Liver (tissue), 10 donors: ENCODE results near the gene SBDS. TPM values are rescaled to one million over a fixed set of nuclear protein-coding genes. Genes with fewer than 3 reads are reported as not detected.
A peak's percentile ranks its signal among the peaks of the same experiment; 100 is the strongest.

Experiments used
- DNase-seq: peaks from one replicate; pipeline ENCODE4 v3.0.0-alpha.2; 2017; ENCODE audit warnings: low spot score
- H3K27ac ChIP-seq, 2 donors: one replicate each; pipeline ENCODE4 v1.7.0; 2013; ENCODE audit warnings: inconsistent platforms in 2 of 2, low read length in 2 of 2, control low read depth in 1 of 2, low read depth in 1 of 2, mild to moderate bottlenecking in 1 of 2
- H3K27me3 ChIP-seq, 4 donors: one replicate each; pipeline versions ENCODE4 v1.6.1 to v1.7.0; 2013; ENCODE audit warnings: low read length in 3 of 4, inconsistent platforms in 1 of 4, mild to moderate bottlenecking in 1 of 4, moderate library complexity in 1 of 4; ENCODE audit not compliant: control insufficient read depth in 4 of 4, insufficient read depth in 4 of 4
- H3K36me3 ChIP-seq, 4 donors: one replicate each; pipeline versions ENCODE4 v1.6.1 to v1.7.0; 2013; ENCODE audit warnings: low read length in 3 of 4, mild to moderate bottlenecking in 3 of 4, low read depth in 1 of 4, moderate library complexity in 1 of 4; ENCODE audit not compliant: control insufficient read depth in 4 of 4, insufficient read depth in 3 of 4
- H3K4me1 ChIP-seq, 4 donors: one replicate each; pipeline versions ENCODE4 v1.6.1 to v1.7.0; 2013; ENCODE audit warnings: low read length in 3 of 4, mild to moderate bottlenecking in 3 of 4, moderate library complexity in 1 of 4; ENCODE audit not compliant: control insufficient read depth in 4 of 4, insufficient read depth in 4 of 4
- H3K4me3 ChIP-seq, 3 donors: one replicate each; pipeline versions ENCODE4 v1.6.1 to v1.7.0; 2013; ENCODE audit warnings: low read length in 3 of 3, control low read depth in 1 of 3, low read depth in 1 of 3, mild to moderate bottlenecking in 1 of 3
- H3K9ac ChIP-seq, 2 donors: one replicate each; pipeline ENCODE4 v1.7.0; 2013; ENCODE audit warnings: low read length in 2 of 2, mild to moderate bottlenecking in 2 of 2, moderate library complexity in 2 of 2, control low read depth in 1 of 2, low read depth in 1 of 2
- H3K9me3 ChIP-seq, 4 donors: one replicate each; pipeline versions ENCODE4 v1.6.1 to v1.7.0; 2013; ENCODE audit warnings: low read length in 3 of 4; ENCODE audit not compliant: control insufficient read depth in 4 of 4
- FOXA1 ChIP-seq: IDR thresholded peaks from 2 replicates; pipeline ENCODE4 v1.6.1; 2016; ENCODE audit warnings: antibody characterized with exemption
- GABPA ChIP-seq, 2 donors: IDR thresholded peaks in 1 of 2; conservative IDR thresholded peaks in 1 of 2; 2 replicates each; pipeline ENCODE4 v1.6.1; 2016; ENCODE audit warnings: antibody characterized with exemption in 2 of 2, mild to moderate bottlenecking in 1 of 2, moderate library complexity in 1 of 2
- NR2F2 ChIP-seq: IDR thresholded peaks from 2 replicates; pipeline ENCODE4 v1.6.1; 2016; ENCODE audit warnings: antibody characterized with exemption
- YY1 ChIP-seq: IDR thresholded peaks from 2 replicates; pipeline ENCODE4 v1.6.1; 2016; ENCODE audit warnings: antibody characterized with exemption, mild to moderate bottlenecking
- WGBS: extraction: QIAGEN DNeasy Blood & Tissue Kit; methylation state at CpG from one replicate; pipeline ENCODE4 v1.1.7; 2013; 5-methylcytosine and 5-hydroxymethylcytosine counted together
- polyA plus RNA-seq, 2 donors: library from polyadenylated mRNA; stranded (reverse) in 1 of 2; unstranded in 1 of 2; fragments of 200-250 nt in 1 of 2; fragments of >200 nt in 1 of 2; fragmentation: Nextera tagmentation in 1 of 2; extraction: Ambion mirVana in 1 of 2; gene quantifications; one replicate each; pipeline versions ENCODE4 v1.2.1 to v1.2.3, GENCODE V29; 2013 to 2015
- small RNA-seq: library from RNA; depleted of rRNA; stranded (forward); fragments of <200 nt; gene quantifications from one replicate; pipeline ENCODE3, GENCODE V24; 2014
- total RNA-seq, 2 donors: library from RNA; depleted of rRNA; stranded (reverse); fragments of >200 nt; gene quantifications; one replicate each; pipeline ENCODE4 v1.2.3, GENCODE V29; 2014
- TF ChIP-seq, protein P1 (sequence below): fragments of 150-350 bp; IDR thresholded peaks from 2 replicates; pipeline ENCODE4 v1.5.1; 2017; ENCODE audit warnings: improper control_type of control experiment, low read depth, low read length; ENCODE audit not compliant: missing input control
- donor health status: healthy.
- donor health status: healthy.
- donor health status: healthy.
- donor health status: healthy.
- donor health status: healthy.

The SBDS gene
- total and polyA plus RNA-seq, 4 donors = 34.1 to 66.0 (median 59.6) TPM

DNA sequence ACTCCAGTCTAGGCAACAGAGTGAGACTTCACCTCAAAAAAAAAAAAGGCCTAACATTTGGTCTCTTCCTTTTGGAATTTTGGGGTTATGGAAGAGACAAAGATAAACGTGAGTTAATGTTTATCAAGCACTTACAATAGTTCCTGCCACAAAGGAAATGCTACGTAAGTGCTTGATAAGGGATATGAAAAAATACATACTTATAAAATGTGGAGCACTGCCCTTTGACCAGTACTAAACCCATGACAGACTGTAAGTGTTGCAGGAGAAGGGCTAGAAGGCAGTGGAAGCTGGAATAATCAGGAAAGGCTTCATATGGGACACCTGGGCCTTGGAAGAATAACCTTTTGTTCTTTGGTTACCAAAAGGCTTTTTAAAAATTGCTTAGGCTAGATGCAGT is 48.8 kb downstream of the SBDS start:
- Histone ChIP-seq H3K4me1 (no peaks in the 10 kb centered on the region), H3K27me3 (no peaks in the 10 kb centered on the region), H3K36me3 (peaks cover 20 to 71% (median 53%) of the 10 kb centered on the region in 4 donors), H3K4me3 (no peak overlapping the region), H3K9ac (no peak overlapping the region), H3K9me3 (no peaks in the 10 kb centered on the region), H3K27ac (no peak overlapping the region)
- no peak for DNase-seq
- 68% methylated on average over 2 of the region's 2 CpGs for WGBS
- TF ChIP-seq NR2F2 = peak; percentile 81
- TF ChIP-seq YY1 = no peak

- WGBS = 94% methylated on average over 4 of the region's 4 CpGs
- no peak overlapping the region for H3K4me3 ChIP-seq
- TF ChIP-seq, protein P1, sequence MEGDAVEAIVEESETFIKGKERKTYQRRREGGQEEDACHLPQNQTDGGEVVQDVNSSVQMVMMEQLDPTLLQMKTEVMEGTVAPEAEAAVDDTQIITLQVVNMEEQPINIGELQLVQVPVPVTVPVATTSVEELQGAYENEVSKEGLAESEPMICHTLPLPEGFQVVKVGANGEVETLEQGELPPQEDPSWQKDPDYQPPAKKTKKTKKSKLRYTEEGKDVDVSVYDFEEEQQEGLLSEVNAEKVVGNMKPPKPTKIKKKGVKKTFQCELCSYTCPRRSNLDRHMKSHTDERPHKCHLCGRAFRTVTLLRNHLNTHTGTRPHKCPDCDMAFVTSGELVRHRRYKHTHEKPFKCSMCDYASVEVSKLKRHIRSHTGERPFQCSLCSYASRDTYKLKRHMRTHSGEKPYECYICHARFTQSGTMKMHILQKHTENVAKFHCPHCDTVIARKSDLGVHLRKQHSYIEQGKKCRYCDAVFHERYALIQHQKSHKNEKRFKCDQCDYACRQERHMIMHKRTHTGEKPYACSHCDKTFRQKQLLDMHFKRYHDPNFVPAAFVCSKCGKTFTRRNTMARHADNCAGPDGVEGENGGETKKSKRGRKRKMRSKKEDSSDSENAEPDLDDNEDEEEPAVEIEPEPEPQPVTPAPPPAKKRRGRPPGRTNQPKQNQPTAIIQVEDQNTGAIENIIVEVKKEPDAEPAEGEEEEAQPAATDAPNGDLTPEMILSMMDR = no peak
- no peak for TF ChIP-seq FOXA1
- no peak for DNase-seq
- peaks cover 5 to 23% (median 14%) of the 10 kb centered on the region in 4 donors for H3K36me3 ChIP-seq
- no peaks in the 10 kb centered on the region for H3K4me1 ChIP-seq
- no peaks in the 10 kb centered on the region for H3K27me3 ChIP-seq
- no peak overlapping the region for H3K9ac ChIP-seq
- H3K27ac ChIP-seq = no peak overlapping the region
- no peaks in the 10 kb centered on the region for H3K9me3 ChIP-seq
Measured at GRCh38 chr7:66939325-66939724, 56.1 kb downstream of the SBDS start.

DNA sequence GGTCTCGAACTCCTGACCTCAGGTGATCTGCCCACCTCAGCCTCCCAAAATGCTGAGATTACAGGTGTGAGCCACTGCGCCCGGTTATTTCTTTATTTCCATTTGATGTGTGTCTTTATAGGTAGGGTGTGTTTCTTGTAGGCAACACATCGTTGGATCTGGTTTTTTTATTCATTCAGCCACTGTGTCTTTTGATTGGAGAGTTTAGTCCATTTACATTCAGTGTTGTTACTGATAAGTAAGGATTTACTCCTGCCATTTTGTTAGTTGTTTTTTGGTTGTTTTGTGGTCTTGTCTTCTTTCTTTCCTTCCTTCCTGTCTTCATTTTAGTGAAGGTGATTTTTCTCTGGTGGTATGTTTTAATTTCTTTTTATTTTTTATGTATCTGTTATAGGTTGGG is 57.4 kb downstream of the SBDS start:
- Histone ChIP-seq H3K36me3 (peaks cover 5 to 17% (median 8%) of the 10 kb centered on the region in 4 donors), H3K9ac (no peak overlapping the region), H3K27me3 (no peaks in the 10 kb centered on the region), H3K4me3 (no peak overlapping the region), H3K4me1 (peaks cover 0 to 4% (median 0%) of the 10 kb centered on the region in 4 donors), H3K9me3 (no peaks in the 10 kb centered on the region), H3K27ac (no peak overlapping the region)
- WGBS = 96% methylated on average over 4 of the region's 4 CpGs
- no peak for DNase-seq
- TF ChIP-seq GABPA (IDR thresholded peaks at IDR 0.05 in 1 of 2, conservative IDR thresholded peaks at IDR 0.05 in 1 of 2) = no peak

Small RNAs within 50 kb of the gene (small RNA-seq; reads per million reads assigned to genes)
- not detected for gene RN7SL43P

Other genes with a start within 250 kb of the SBDS start
- 10 to 100 TPM; 42.4 to 45.6 TPM for gene TMEM248, start 74.4 kb downstream of the SBDS start, total RNA-seq
- gene TMEM248, start 74.4 kb downstream of the SBDS start, polyA plus RNA-seq = 10 to 100 TPM; 31.4 to 40.9 TPM
- 10 to 100 TPM in 1 of 2 donors, 1 to 10 TPM in 1; 8.5 to 16.6 TPM for gene TYW1, start 1.2 kb upstream of the SBDS start, total RNA-seq
- gene TYW1, start 1.2 kb upstream of the SBDS start, polyA plus RNA-seq = 10 to 100 TPM in 1 of 2 donors, 1 to 10 TPM in 1; 6.7 to 11.2 TPM